Muscle of leg (tissue), 11 donors: ENCODE results near the gene IQSEC3. TPM values are rescaled to one million over a fixed set of nuclear protein-coding genes. Genes with fewer than 3 reads are reported as not detected.
"Not testable (repeated sequence)": the region's sequence is repeated elsewhere in the genome, so short reads cannot be mapped to it uniquely, and the experiment has no call there.

Experiments
- DNase-seq: peaks from one replicate; pipeline ENCODE4 v3.0.0; 2013
- H3K27ac ChIP-seq: one replicate; pipeline ENCODE4 v1.5.1; 2013; ENCODE audit warnings: mild to moderate bottlenecking, low read length, control low read depth
- H3K27me3 ChIP-seq: one replicate; pipeline ENCODE4 v1.6.1; 2013; ENCODE audit warnings: low read length; ENCODE audit not compliant: control insufficient read depth, insufficient read depth
- H3K36me3 ChIP-seq: one replicate; pipeline ENCODE4 v1.6.1; 2013; ENCODE audit warnings: low read length; ENCODE audit not compliant: control insufficient read depth, insufficient read depth
- H3K4me1 ChIP-seq: one replicate; pipeline ENCODE4 v1.6.1; 2013; ENCODE audit warnings: low read length; ENCODE audit not compliant: control insufficient read depth, insufficient read depth
- H3K4me3 ChIP-seq: one replicate; pipeline ENCODE4 v1.5.1; 2013; ENCODE audit warnings: low read length, control low read depth
- H3K9me3 ChIP-seq: replicated peaks from 2 replicates; pipeline ENCODE4 v1.6.1; 2013; ENCODE audit warnings: low read depth, low read length; ENCODE audit not compliant: control insufficient read depth
- WGBS: methylation state at CpG from one replicate; pipeline ENCODE4 v1.1.5; 2013; ENCODE audit warnings: missing lambda C conversion rate; ENCODE audit not compliant: insufficient coverage; 5-methylcytosine and 5-hydroxymethylcytosine counted together
- polyA plus RNA-seq, 8 donors: library from polyadenylated mRNA; unstranded; fragments of 120-200 nt; gene quantifications; one replicate each; pipeline versions ENCODE4 v1.2.1 to v1.2.3, GENCODE V29; 2013; ENCODE audit warnings: inconsistent platforms in 1 of 8, low replicate concordance in 1 of 8; ENCODE audit not compliant: insufficient read length in 8 of 8, insufficient read depth in 1 of 8
- total RNA-seq: library from RNA; stranded (reverse); fragments of 120-200 nt; gene quantifications from one replicate; pipeline ENCODE4 v1.2.4, GENCODE V29; 2013

IQSEC3 gene
- total and polyA plus RNA-seq, 9 donors = 1.1 to 4.8 (median 2.9) TPM

DNA sequence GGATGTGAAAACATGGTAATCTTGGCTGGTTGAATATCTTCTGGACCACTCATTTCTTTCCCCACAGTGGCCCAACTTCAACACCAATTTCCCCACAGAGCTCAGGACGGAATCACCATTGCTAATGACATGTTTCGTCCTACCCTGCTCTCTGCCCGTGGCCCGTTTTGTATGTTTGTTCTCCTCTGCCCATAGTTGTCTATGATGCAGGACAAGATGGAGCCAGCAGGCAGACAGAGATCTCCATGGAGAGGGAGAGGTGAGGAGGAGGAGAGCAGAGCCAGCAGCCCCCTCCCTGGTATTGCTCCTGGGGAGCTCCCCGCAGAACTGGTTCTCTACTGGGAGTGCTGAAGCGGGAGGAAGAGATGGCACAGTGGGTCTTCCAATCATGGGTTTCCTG is 3.1 kb downstream of the IQSEC3 start:
- WGBS = 75% methylated on average over 2 of the region's 6 CpGs
- H3K9me3 ChIP-seq, H3K27ac ChIP-seq, H3K36me3 ChIP-seq, DNase-seq, H3K4me1 ChIP-seq, H3K4me3 ChIP-seq, H3K27me3 ChIP-seq: not testable (repeated sequence)

DNA sequence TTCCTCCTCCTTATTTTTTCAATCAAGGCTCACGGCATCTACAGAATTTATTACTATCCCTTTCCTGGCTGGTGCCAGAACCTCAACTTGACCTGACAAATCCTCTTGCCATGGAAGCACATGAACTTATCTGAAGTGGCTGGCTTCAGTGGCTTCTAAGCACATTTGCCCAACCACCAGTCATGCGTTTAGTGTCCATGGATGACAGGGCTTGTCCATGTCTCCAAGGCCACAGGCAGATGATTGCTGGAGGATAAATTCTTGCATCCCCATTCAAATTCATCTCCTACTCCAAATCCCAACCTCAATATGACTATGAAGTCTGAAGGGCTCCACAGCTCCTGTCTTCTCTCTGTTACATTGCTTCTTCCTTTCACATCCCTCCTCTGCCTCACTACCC is 4.0 kb downstream of the IQSEC3 start:
- not testable (repeated sequence) for DNase-seq, H3K27ac ChIP-seq, H3K4me3 ChIP-seq, H3K9me3 ChIP-seq, H3K4me1 ChIP-seq, H3K36me3 ChIP-seq, H3K27me3 ChIP-seq
- WGBS = 67% methylated on average over 1 of the region's 2 CpGs

DNA sequence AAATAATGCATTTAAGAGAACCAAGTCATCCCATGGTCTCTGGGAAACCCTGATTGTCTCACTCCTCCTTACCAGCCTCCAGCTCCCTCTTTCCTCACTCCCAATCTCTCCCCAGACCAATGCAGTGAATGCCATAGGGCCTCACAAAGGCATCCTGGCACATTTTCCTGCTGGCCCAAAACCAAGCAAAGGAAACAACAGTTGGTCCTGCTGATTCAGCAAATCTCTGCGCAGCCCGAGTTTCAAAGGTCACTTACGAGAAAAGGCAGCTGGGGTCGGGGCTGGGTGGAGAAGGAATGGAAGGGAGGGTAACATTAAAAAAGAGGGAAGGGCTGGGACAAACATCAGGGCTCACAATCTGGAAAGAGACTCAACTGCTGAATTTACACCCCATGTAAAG is 5.5 kb downstream of the IQSEC3 start:
- H3K4me3 ChIP-seq, DNase-seq, H3K36me3 ChIP-seq, H3K27ac ChIP-seq, H3K9me3 ChIP-seq, H3K4me1 ChIP-seq: not testable (repeated sequence)
- WGBS = no CpG with 5 or more reads among the region's 4 CpGs
- H3K27me3 ChIP-seq = peaks cover 15% of the 10 kb centered on the region

DNA sequence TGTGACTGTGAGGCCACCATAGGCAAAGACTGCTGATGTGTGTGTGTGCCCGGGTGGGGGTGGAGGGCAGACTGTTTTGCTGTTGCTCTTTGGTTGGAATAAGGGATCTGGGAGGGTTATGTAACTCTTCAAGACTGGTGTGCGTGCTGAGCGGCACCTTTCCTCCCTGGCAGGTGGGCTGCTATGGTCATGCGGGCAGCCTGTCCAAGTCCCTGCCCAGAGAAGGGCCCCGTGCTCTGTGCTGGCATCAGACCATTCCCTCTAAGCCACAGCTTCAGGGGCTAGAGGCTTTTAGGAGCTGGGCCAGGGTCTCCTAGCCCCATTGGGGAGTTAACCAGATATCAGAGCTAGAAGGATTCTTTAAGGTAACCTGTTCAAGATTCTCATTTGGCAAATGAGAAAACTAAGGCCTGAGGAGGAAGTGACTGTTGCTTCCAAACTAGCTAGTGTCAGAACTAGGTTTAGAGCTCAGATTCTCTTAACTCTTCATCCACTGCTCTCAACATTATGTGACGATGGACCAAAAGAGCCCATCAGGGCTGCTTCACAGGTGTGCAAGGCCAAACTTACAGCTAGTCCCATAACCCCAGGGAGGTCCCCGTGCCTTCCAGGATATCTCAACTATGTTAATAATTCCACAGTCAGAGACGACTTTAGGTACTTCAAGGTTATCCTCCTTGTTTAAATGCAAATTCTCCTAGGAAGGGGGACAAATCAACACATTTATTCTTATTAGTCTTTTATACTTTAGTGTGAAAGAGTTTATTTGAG is 8.0 kb downstream of the IQSEC3 start:
- peaks cover 31% of the 10 kb centered on the region for H3K27me3 ChIP-seq

DNA sequence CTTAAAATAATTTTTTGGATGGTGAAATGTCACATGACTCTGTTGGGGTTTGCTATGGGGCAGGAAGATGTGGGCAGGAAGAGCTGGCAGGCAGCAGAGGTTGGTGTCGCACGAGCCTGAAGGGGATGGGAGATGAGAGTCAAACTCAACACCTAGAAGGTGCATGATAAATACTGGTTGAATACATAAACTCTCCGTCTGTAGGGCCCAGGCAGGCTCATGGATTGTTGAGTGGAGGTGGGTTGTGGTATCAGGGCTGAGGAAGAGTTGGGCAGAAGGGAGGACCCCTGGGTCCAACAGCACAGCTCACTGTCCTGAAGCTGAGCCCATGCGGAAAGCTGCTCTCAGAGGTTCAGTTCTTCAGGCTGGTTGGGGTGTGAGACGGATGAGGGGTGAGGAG is 9.0 kb downstream of the IQSEC3 start:
- H3K27ac ChIP-seq, H3K4me3 ChIP-seq, H3K36me3 ChIP-seq, DNase-seq, H3K9me3 ChIP-seq, H3K4me1 ChIP-seq: not testable (repeated sequence)
- peaks cover 36% of the 10 kb centered on the region for H3K27me3 ChIP-seq
- no CpG with 5 or more reads among the region's 5 CpGs for whole genome bisulfite sequencing

More for the DNA sequence above, 8.0 kb downstream of the IQSEC3 start:
- 50% methylated on average over 1 of the region's 8 CpGs for WGBS
- H3K27ac ChIP-seq, H3K4me1 ChIP-seq, DNase-seq, H3K4me3 ChIP-seq, H3K36me3 ChIP-seq, H3K9me3 ChIP-seq: not testable (repeated sequence)

DNA sequence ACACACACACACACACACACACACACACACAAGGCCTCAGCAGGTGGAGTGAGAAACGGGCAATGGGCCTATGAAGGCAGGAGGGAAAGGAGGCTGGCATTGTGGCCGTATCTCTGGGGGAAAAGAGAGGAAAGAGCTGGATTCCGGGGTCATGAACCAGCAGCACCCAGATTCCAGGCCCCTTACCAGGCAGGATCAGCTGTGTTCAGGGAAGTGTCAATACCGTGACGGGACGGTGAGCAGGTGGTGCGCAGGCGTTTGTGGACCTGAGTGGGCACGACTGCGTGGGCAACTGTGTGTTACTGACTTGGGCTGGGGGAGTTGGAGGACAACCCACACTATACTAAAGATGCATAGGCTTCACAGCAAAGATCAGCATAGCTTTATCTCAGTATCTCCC is 9.5 kb downstream of the IQSEC3 start:
- not testable (repeated sequence) for H3K36me3 ChIP-seq, H3K27ac ChIP-seq, DNase-seq, H3K4me1 ChIP-seq, H3K9me3 ChIP-seq, H3K4me3 ChIP-seq
- WGBS = 86% methylated on average over 3 of the region's 10 CpGs
- H3K27me3 ChIP-seq = peaks cover 42% of the 10 kb centered on the region

DNA sequence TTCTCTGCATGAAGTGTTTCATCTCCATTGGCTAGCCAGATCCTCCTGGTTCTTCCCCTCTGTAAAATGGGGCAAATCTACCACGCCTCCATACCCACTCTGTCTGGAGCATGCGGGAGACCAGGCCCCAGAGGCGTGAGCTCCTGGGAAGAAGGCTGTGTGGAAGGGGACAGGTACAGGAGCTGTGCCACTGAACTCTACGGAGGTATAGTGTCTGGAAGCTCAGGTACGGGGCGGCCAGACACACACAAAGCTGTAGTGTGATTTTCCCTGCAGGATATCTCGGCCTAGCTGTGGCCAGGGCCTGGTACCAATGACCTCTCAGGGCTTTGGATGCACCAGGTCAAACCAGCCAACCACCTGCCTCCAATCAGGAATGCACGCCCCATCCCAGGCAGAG is 10.0 kb downstream of the IQSEC3 start:
- not testable (repeated sequence) for H3K9me3 ChIP-seq, H3K36me3 ChIP-seq, H3K27ac ChIP-seq, H3K4me3 ChIP-seq, H3K4me1 ChIP-seq, DNase-seq
- peaks cover 45% of the 10 kb centered on the region for H3K27me3 ChIP-seq
- 80% methylated on average over 1 of the region's 8 CpGs for WGBS

DNA sequence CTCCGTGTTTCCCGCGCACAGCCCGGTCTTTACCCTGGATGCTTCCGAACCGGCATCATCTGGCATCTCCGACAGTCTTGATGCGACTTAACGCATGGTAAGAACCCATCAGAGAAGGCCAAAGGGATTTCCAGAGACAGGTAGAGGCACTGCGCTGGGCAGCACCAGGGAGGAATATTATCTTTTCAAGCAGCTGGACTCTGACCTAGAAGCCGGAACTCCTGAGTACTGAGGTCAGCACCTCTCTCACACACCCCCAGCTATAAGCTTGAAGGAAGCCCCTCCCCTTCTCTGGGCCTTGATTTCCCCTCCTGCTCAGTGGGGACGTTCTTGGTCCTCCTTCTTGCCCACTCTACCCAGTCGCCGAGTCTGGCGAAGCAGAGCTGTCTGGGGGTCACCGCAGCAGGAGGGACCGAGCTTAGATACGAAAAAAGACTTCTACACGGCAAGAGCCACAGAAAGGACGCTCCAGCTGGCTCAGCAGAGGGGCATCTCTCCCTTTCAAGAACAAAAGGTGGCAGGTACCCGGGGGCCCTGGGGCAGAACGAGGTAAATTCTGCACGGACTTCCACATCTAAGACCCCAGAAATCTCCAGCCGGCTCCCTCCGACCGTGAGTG is 10.6 kb downstream of the IQSEC3 start:
- H3K4me1 ChIP-seq, H3K36me3 ChIP-seq, DNase-seq, H3K27ac ChIP-seq, H3K4me3 ChIP-seq, H3K9me3 ChIP-seq: not testable (repeated sequence)
- 67% methylated on average over 1 of the region's 26 CpGs for WGBS
- H3K27me3 ChIP-seq = peaks cover 48% of the 10 kb centered on the region

DNA sequence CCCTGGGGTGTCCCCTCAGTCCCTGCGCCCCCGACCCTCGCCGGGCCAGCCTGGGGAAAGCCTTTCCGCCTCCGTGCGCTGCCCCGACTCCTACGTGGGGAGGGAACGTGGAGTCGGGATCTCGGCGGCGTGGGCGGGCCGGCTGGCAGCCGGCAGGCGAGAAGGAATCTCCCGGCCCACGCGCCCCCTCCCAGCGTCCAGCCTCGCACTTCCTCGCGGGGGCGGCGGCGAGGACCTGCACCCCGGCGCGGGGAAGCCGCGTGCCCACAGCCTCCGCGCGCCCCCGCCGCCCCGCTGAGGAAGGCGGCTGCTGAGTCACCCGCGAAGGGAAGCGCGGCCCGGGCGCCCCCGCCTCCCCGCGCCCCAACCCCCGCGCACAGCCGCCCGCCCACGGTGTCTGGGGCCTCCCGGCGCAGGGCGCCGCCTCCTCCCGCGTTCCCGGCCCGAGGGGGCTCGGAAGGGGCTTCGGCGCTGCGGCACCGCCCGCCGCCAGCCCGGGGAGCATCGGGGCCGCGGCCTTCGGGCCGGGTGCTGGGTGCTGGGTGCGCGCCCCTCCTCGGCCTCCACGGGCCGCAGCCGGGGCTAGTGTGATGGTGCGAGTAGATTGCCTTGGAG is 11.3 kb downstream of the IQSEC3 start:
- not testable (repeated sequence) for H3K36me3 ChIP-seq, H3K4me1 ChIP-seq, H3K27ac ChIP-seq, H3K9me3 ChIP-seq, H3K4me3 ChIP-seq, DNase-seq
- WGBS = under 1% methylated on average over 52 of the region's 82 CpGs
- H3K27me3 ChIP-seq = peaks cover 50% of the 10 kb centered on the region

DNA sequence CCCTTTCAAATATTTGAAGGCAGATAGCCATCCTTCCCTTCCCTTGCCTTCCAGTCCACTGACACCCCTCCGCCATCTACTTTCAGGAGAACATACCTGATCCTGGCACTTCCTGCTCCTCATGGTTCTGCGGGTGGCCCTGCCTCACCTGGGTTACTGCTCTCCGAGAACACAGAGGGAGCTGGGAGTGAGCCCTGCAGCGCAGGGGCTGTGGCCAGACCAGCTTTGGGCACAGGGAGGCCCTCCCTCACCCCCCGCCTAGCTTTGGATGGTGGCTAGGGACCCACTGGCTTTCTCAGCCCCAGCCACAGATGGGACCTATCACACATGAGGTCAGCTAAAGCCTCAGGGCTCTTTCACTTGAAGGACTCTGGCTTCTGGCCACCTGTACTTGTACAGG is 12.4 kb downstream of the IQSEC3 start:
- Histone ChIP-seq H3K27ac (no peak overlapping the region), H3K9me3 (no peaks in the 10 kb centered on the region), H3K4me1 (peaks cover 4% of the 10 kb centered on the region), H3K27me3 (peaks cover 52% of the 10 kb centered on the region), H3K4me3 (no peak overlapping the region), H3K36me3 (no peaks in the 10 kb centered on the region)
- DNase-seq = no peak
- WGBS = 78% methylated on average over 4 of the region's 5 CpGs
